ENCODE data around the gene CSNK1A1L. TPM values are rescaled to one million over a fixed set of nuclear protein-coding genes. Genes with fewer than 3 reads are reported as not detected.
"Not testable (repeated sequence)": the region's sequence is repeated elsewhere in the genome, so short reads cannot be mapped to it uniquely, and the experiment has no call there.

CSNK1A1L gene
- total RNA-seq, 1 experiment from 2014 or later, result not detected

DNA sequence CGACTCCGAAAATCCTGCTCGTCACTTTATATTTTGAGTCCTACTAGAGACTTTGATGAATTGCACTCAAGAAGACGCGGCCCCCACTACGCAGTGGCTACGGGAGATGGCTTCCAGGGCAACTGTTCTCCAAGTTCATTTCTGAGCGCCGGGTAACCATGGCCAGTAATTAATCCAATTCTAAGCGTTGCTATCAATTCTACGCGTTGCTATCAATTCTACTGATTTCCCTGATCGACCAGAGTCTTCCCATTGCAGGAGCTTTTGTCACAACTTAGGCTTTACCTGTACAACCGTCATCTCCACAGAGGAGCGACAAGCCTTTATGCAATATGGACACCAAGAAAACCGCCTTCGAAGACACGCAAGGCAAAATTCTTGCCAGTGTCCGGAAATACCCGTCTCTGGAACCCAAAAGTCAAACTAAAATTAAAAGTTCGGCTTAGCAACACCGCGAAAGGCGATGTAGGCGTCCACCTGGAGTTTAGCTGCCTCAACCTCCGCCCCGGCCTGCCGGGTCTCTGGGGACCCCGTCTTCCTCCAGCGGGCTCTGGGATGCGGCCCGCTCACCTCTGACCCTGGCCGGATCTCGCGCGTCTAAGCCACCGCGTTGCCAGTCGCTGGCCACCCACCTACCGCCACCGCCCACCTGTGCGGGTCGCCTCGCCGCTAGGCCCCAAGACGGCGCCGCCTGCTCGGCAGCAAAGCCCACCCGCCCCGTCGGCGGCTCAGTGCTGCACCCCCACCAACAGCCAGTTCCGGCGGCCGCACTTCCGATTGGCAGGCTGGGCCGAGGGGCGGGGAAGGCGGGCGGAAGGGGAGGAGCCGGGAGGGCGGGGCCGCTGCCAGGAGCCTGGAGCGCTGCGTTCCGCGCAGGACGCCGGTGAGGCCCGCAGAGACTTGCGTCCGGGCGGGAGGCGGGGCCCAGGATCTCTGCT is 46.3 kb downstream of the CSNK1A1L start, which contains the start of gene SUPT20H:
TSS of gene SUPT20H (minus strand) at position 779 of the 938 bp plus-strand sequence. CDS start 8,198 bp downstream, outside the sequence.
- DNase-seq (ENCODE audit: low spot score), result peak; percentile 98

DNA sequence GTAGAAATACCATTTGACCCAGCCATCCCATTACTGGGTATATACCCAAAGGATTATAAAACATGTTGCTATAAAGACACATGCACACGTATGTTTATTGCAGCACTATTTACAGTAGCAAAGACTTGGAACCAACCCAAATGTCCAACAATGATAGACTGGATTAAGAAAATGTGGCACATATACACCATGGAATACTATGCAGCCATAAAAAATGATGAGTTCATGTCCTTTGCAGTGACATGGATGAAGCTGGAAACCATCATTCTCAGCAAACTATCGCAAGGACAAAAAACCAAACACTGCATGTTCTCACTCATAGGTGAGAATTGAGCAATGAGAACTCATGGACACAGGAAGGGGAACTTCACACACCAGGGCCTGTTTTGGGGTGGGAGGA is 49.2 kb downstream of the CSNK1A1L start:
- DNase-seq (ENCODE audit: low spot score), result not testable (repeated sequence)

Other genes starting within 250 kb of the CSNK1A1L start
- 0.10 TPM in 1 of 2 replicates, not detected in the other for gene SMAD9, start 185.4 kb downstream of the CSNK1A1L start, total RNA-seq (2014; rRNA removed; shearing (Covaris generic))
- 34.9 and 38.3 TPM in 2 replicates for gene ALG5, start 106.3 kb downstream of the CSNK1A1L start, total RNA-seq (2014; rRNA removed; shearing (Covaris generic))
- 55.6 and 60.3 TPM in 2 replicates for gene EXOSC8, start 104.9 kb downstream of the CSNK1A1L start, total RNA-seq (2014; rRNA removed; shearing (Covaris generic))
- gene SUPT20H, start 46.0 kb downstream of the CSNK1A1L start, total RNA-seq (2014; rRNA removed; shearing (Covaris generic)), result 30.8 and 31.8 TPM in 2 replicates